OCI-LY1 (cell line): ENCODE data around the gene FLYWCH1.

Source experiments
- H2AFZ ChIP-seq: fragments of 200-600 bp; sonication (generic), shearing (Covaris generic); 2 replicates; pipeline ENCODE4 v1.6.0; 2014; ENCODE audit warnings: antibody characterized with exemption, mild to moderate bottlenecking, low read length
- H3F3A ChIP-seq: fragments of 200-600 bp; sonication (generic), shearing (Covaris generic); 2 replicates; pipeline ENCODE4 v1.6.0; 2014; ENCODE audit warnings: mild to moderate bottlenecking, antibody characterized with exemption, low read length, moderate library complexity; ENCODE audit not compliant: insufficient read depth
- H3K27ac ChIP-seq: fragments of 200-600 bp; sonication (generic); 2 replicates; pipeline ENCODE4 v1.5.1; 2014; ENCODE audit warnings: low read length, mixed run types, mild to moderate bottlenecking, low read depth; ENCODE audit not compliant: poor library complexity, severe bottlenecking
- H3K27me3 ChIP-seq: fragments of 200-600 bp; sonication (generic); 2 replicates; pipeline ENCODE4 v1.6.0; 2014; ENCODE audit warnings: antibody characterized with exemption, mild to moderate bottlenecking, low read length, moderate library complexity; ENCODE audit not compliant: insufficient read depth
- H3K36me3 ChIP-seq: fragments of 200-600 bp; sonication (generic); 2 replicates; pipeline ENCODE4 v1.6.1; 2014; ENCODE audit warnings: mild to moderate bottlenecking, antibody characterized with exemption, low read length, moderate library complexity, mixed read lengths; ENCODE audit not compliant: insufficient read depth
- H3K4me1 ChIP-seq: fragments of 200-600 bp; sonication (generic); 2 replicates; pipeline ENCODE4 v1.5.1; 2014; ENCODE audit warnings: mild to moderate bottlenecking, low read length, moderate library complexity; ENCODE audit not compliant: insufficient read depth, severe bottlenecking
- H3K4me2 ChIP-seq: fragments of 200-600 bp; sonication (generic), shearing (Covaris generic); 2 replicates; pipeline ENCODE4 v1.6.1; 2014; ENCODE audit warnings: low read length
- H3K4me3 ChIP-seq: fragments of 200-600 bp; sonication (generic); 2 replicates; pipeline ENCODE4 v1.5.1; 2014; ENCODE audit warnings: low read length, low read depth, mild to moderate bottlenecking, mixed read lengths; ENCODE audit not compliant: poor library complexity, severe bottlenecking
- H3K79me2 ChIP-seq: fragments of 200-600 bp; shearing (Covaris generic); 2 replicates; pipeline ENCODE4 v1.6.1; 2016; ENCODE audit warnings: mixed run types, low read length, mixed read lengths; ENCODE audit not compliant: insufficient read depth
- H3K9ac ChIP-seq: fragments of 200-600 bp; sonication (generic), shearing (Covaris generic); 2 replicates; pipeline ENCODE4 v1.6.1; 2014; ENCODE audit warnings: mild to moderate bottlenecking, low read length, mixed read lengths
- H3K9me2 ChIP-seq: fragments of 200-600 bp; sonication (generic), shearing (Covaris generic); 2 replicates; pipeline ENCODE4 v1.6.1; 2014; ENCODE audit warnings: low read depth, mild to moderate bottlenecking, low read length, mixed read lengths
- H3K9me3 ChIP-seq: fragments of 200-600 bp; shearing (Covaris generic); 2 replicates; pipeline ENCODE4 v1.6.1; 2014; ENCODE audit warnings: low read length, mixed read lengths
- H4K20me1 ChIP-seq: fragments of 200-600 bp; sonication (generic), shearing (Covaris generic); 2 replicates; pipeline ENCODE4 v1.6.0; 2016; ENCODE audit warnings: mild to moderate bottlenecking, low read length; ENCODE audit not compliant: insufficient read depth
- CTCF ChIP-seq: fragments of 200-600 bp; sonication (generic), shearing (Covaris generic); IDR thresholded peaks from 2 replicates; pipeline ENCODE4 v1.5.1; 2017; ENCODE audit warnings: mild to moderate bottlenecking, antibody characterized with exemption, low read length, moderate library complexity, mixed read lengths
- EZH2 ChIP-seq: fragments of 200-600 bp; sonication (generic), shearing (Covaris generic); IDR thresholded peaks from 2 replicates; pipeline ENCODE4 v1.8.0; 2017; ENCODE audit warnings: borderline replicate concordance, mixed run types, mild to moderate bottlenecking, antibody characterized with exemption, low read length, moderate library complexity, mixed read lengths

Gene FLYWCH1

GRCh38 chr16:3000540-3000939, 88.8 kb downstream of the FLYWCH1 start:
- Histone ChIP-seq H3K4me3 (no peak overlapping the region), H4K20me1 (no peaks in the 10 kb centered on the region), H3F3A (no peaks in the 10 kb centered on the region), H3K9ac (no peak overlapping the region), H3K9me3 (no peaks in the 10 kb centered on the region), H3K79me2 (no peaks in the 10 kb centered on the region), H3K4me2 (no peak overlapping the region), H3K27me3 (peaks cover 7% of the 10 kb centered on the region), H3K36me3 (no peaks in the 10 kb centered on the region), H3K4me1 (peaks cover 4% of the 10 kb centered on the region), H3K27ac (no peak overlapping the region), H2AFZ (no peak overlapping the region), H3K9me2 (no peaks in the 10 kb centered on the region)
- no peak for TF ChIP-seq EZH2
- TF ChIP-seq CTCF: no peak
